OCI-LY3 (cell line): ENCODE measurements around the gene RAB11FIP5.

Source experiments
- EZH2phosphoT487 ChIP-seq: fragments of 200-600 bp; shearing (Covaris generic); IDR thresholded peaks from 2 replicates; pipeline ENCODE4 v1.6.1; 2018; ENCODE audit warnings: antibody characterized with exemption, mixed run types, low read depth
- TF ChIP-seq, protein P1 (sequence below): fragments of 200-600, 300-600 bp; sonication (generic); IDR thresholded peaks from 2 replicates; pipeline ENCODE4 v1.5.1; 2014; ENCODE audit warnings: antibody characterized with exemption, low read length, low read depth

DNA sequence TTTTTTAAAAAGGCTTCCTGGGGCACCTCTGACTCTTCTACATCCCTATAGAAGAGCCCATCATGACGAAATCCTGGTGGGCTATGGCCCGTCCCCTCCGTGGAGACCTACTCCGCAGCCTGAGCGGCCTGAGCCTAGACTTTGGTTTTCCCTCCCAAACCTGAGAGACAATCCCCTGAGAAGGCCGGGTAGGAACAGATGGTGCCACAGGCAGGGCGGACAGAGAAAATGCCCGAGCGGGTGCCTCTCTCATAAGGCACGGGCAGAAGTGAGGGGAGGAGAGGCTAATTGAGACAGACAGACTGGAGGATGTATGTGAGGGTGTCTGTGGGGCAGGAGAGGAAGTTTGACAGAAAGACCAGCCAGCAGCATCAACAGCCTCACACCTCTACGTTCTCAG is 21.1 kb downstream of the RAB11FIP5 start:
- TF ChIP-seq, protein P1, sequence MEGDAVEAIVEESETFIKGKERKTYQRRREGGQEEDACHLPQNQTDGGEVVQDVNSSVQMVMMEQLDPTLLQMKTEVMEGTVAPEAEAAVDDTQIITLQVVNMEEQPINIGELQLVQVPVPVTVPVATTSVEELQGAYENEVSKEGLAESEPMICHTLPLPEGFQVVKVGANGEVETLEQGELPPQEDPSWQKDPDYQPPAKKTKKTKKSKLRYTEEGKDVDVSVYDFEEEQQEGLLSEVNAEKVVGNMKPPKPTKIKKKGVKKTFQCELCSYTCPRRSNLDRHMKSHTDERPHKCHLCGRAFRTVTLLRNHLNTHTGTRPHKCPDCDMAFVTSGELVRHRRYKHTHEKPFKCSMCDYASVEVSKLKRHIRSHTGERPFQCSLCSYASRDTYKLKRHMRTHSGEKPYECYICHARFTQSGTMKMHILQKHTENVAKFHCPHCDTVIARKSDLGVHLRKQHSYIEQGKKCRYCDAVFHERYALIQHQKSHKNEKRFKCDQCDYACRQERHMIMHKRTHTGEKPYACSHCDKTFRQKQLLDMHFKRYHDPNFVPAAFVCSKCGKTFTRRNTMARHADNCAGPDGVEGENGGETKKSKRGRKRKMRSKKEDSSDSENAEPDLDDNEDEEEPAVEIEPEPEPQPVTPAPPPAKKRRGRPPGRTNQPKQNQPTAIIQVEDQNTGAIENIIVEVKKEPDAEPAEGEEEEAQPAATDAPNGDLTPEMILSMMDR, result no peak
- no peak for TF ChIP-seq EZH2phosphoT487
